ENCODE measurements around the gene INSR.

Gene INSR

GRCh38 chr19:7293762-7294557, at the start of gene INSR:
Gene INSR, minus strand, starts transcription at chr19:7294414. Its CDS starts 523 bp downstream, at chr19:7293891.
- DNase-seq (ENCODE audit: low read depth) = peak; percentile 81
- TF ChIP-seq, protein P1, sequence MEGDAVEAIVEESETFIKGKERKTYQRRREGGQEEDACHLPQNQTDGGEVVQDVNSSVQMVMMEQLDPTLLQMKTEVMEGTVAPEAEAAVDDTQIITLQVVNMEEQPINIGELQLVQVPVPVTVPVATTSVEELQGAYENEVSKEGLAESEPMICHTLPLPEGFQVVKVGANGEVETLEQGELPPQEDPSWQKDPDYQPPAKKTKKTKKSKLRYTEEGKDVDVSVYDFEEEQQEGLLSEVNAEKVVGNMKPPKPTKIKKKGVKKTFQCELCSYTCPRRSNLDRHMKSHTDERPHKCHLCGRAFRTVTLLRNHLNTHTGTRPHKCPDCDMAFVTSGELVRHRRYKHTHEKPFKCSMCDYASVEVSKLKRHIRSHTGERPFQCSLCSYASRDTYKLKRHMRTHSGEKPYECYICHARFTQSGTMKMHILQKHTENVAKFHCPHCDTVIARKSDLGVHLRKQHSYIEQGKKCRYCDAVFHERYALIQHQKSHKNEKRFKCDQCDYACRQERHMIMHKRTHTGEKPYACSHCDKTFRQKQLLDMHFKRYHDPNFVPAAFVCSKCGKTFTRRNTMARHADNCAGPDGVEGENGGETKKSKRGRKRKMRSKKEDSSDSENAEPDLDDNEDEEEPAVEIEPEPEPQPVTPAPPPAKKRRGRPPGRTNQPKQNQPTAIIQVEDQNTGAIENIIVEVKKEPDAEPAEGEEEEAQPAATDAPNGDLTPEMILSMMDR (conservative IDR thresholded peaks at IDR 0.05; ENCODE audit: control insufficient read depth, insufficient read depth, low read depth, low read length) = no peak
- peak within 1 kb of the TSS; percentile 56 for H3K4me3 ChIP-seq (ENCODE audit: control insufficient read depth, low read depth, low read length)

DNA sequence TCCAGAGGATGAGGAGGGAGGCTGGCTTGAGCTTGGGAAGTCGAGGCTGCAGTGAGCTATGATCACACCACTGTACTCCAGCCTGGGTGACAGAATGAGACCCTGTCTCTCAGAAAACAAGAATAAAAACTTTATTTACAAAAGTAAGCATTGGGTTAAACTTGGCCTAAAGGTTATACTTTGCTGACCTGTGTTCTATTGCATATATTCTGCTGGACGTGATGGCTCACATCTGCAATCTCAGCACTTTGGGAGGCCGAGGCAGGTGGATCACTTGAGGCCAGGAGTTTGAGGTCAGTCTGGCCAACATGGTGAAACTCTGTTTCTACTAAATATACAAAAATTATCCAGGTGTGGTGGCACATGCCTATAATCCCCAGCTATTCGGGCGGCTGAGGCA, 47.9 kb upstream of the INSR start:
- H3K4me3 ChIP-seq (ENCODE audit: control insufficient read depth, low read depth, low read length) = no peak overlapping the region
- TF ChIP-seq, protein P1 (conservative IDR thresholded peaks at IDR 0.05; ENCODE audit: control insufficient read depth, insufficient read depth, low read depth, low read length) = no peak
- DNase-seq (ENCODE audit: low read depth) = no peak

- peak; percentile 72 for DNase-seq (ENCODE audit: low read depth)
- TF ChIP-seq, protein P1 (conservative IDR thresholded peaks at IDR 0.05; ENCODE audit: control insufficient read depth, insufficient read depth, low read depth, low read length) = peak; percentile 95
- H3K4me3 ChIP-seq (ENCODE audit: control insufficient read depth, low read depth, low read length) = no peak overlapping the region
These were observed 47.0 kb upstream of the INSR start for GRCh38 chr19:7340959-7341837.

DNA sequence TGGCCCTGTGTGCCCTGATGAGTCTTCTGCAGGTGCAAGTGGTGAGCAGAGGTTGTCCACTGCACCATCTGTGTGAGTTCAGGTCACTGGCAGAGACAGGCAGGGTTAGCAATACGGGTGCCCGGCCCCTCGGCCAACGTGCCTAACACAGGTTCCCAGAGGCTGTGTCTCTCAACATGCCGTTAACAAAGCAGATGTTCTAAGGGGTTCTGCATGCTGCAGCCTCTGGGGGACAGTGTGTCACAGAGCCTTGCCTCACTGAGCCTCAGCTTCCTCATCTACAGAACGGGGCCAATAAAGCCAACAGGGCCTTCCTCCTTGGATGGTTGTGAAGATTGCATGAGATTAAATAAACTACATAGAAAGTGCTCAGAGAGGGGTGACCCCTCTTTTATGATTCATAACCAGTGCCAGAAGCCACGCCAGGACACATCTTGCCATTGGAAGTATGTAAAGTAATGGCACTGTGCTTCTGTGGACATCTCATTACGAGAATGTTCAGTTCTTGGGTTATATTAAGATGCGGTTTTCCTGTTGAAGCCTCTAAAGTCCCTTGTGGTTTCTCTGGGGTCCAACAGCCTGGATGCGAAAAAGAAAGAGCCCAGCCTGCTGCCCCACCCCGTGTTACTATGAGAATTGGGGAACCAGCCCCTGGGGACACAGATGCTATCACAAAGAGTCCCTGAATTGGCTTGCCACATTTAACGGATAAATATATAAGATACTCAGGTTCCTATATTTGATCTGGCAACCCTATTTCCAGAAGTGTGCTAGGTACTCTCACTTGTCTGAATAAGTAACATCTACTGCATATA, 43.4 kb upstream of the INSR start:
- DNase-seq (ENCODE audit: low read depth) = no peak
- no peak overlapping the region for H3K4me3 ChIP-seq (ENCODE audit: control insufficient read depth, low read depth, low read length)
- TF ChIP-seq, protein P1 (conservative IDR thresholded peaks at IDR 0.05; ENCODE audit: control insufficient read depth, insufficient read depth, low read depth, low read length) = no peak

- TF ChIP-seq, protein P1 (conservative IDR thresholded peaks at IDR 0.05; ENCODE audit: control insufficient read depth, insufficient read depth, low read depth, low read length) = no peak
- H3K4me3 ChIP-seq (ENCODE audit: control insufficient read depth, low read depth, low read length) = no peak overlapping the region
- DNase-seq (ENCODE audit: low read depth) = no peak
These were observed 42.2 kb upstream of the INSR start for GRCh38 chr19:7336321-7336973.

Data from fibroblast of mammary gland (primary cell).